Measurements from ENCODE around the gene FLNB.

FLNB gene

GRCh38 chr3:58035524-58036255, 27.5 kb downstream of the FLNB start:
- no peak for TF ChIP-seq CTCF (IDR thresholded peaks at IDR 0.05; ENCODE audit: control insufficient read depth, insufficient read depth, low read depth, low read length, missing control alignments)
- H3K4me3 ChIP-seq (ENCODE audit: control insufficient read depth, low read depth, low read length), result no peak overlapping the region
- no peak for DNase-seq (ENCODE audit: low read depth)

GRCh38 chr3:58036293-58037032, 28.2 kb downstream of the FLNB start:
- no peak for DNase-seq (ENCODE audit: low read depth)
- no peak for TF ChIP-seq CTCF (IDR thresholded peaks at IDR 0.05; ENCODE audit: control insufficient read depth, insufficient read depth, low read depth, low read length, missing control alignments)
- H3K4me3 ChIP-seq (ENCODE audit: control insufficient read depth, low read depth, low read length), result no peak overlapping the region

GRCh38 chr3:58037141-58037910, 29.1 kb downstream of the FLNB start:
- no peak for TF ChIP-seq CTCF (IDR thresholded peaks at IDR 0.05; ENCODE audit: control insufficient read depth, insufficient read depth, low read depth, low read length, missing control alignments)
- H3K4me3 ChIP-seq (ENCODE audit: control insufficient read depth, low read depth, low read length), result no peak overlapping the region
- DNase-seq (ENCODE audit: low read depth), result no peak

GRCh38 chr3:58038675-58039292, 30.6 kb downstream of the FLNB start:
- DNase-seq (ENCODE audit: low read depth), result no peak
- TF ChIP-seq CTCF (IDR thresholded peaks at IDR 0.05; ENCODE audit: control insufficient read depth, insufficient read depth, low read depth, low read length, missing control alignments), result no peak
- no peak overlapping the region for H3K4me3 ChIP-seq (ENCODE audit: control insufficient read depth, low read depth, low read length)

GRCh38 chr3:58039601-58040000, 31.4 kb downstream of the FLNB start:
- no peak for TF ChIP-seq CTCF (IDR thresholded peaks at IDR 0.05; ENCODE audit: control insufficient read depth, insufficient read depth, low read depth, low read length, missing control alignments)
- no peak overlapping the region for H3K4me3 ChIP-seq (ENCODE audit: control insufficient read depth, low read depth, low read length)
- no peak for DNase-seq (ENCODE audit: low read depth)

- DNase-seq (ENCODE audit: low read depth), result no peak
- no peak overlapping the region for H3K4me3 ChIP-seq (ENCODE audit: control insufficient read depth, low read depth, low read length)
- no peak for TF ChIP-seq CTCF (IDR thresholded peaks at IDR 0.05; ENCODE audit: control insufficient read depth, insufficient read depth, low read depth, low read length, missing control alignments)
These were observed 33.1 kb downstream of the FLNB start for GRCh38 chr3:58041182-58041825.

Measured in AG09309 (cell line).